ENCODE data around the gene SND1.
A peak's percentile ranks its signal among the peaks of the same experiment; 100 is the strongest.

The SND1 gene

GRCh38 chr7:127771707-127772106 lies 119.7 kb downstream of the SND1 start:
- no peak overlapping the region for H3K9ac ChIP-seq (ENCODE audit: low read depth, low read length)
- H3K36me3 ChIP-seq (ENCODE audit: insufficient read depth, low read length) = no peaks in the 10 kb centered on the region
- no peak overlapping the region for H3K4me3 ChIP-seq (ENCODE audit: low read length)
- no peaks in the 10 kb centered on the region for H3K27me3 ChIP-seq (ENCODE audit: control insufficient read depth, insufficient read depth, low read length)
- H3K9me3 ChIP-seq (replicated peaks; ENCODE audit: low read length) = no peaks in the 10 kb centered on the region
- H3K4me1 ChIP-seq (ENCODE audit: control insufficient read depth, insufficient read depth, low read length) = peaks cover 64% of the 10 kb centered on the region
- H3K4me2 ChIP-seq (ENCODE audit: low read length) = no peak overlapping the region

- H3K4me3 ChIP-seq (ENCODE audit: low read length) = no peak overlapping the region
- H3K27me3 ChIP-seq (ENCODE audit: control insufficient read depth, insufficient read depth, low read length) = no peaks in the 10 kb centered on the region
- no peak overlapping the region for H3K9ac ChIP-seq (ENCODE audit: low read depth, low read length)
- H3K4me1 ChIP-seq (ENCODE audit: control insufficient read depth, insufficient read depth, low read length) = peaks cover 30% of the 10 kb centered on the region
- H3K4me2 ChIP-seq (ENCODE audit: low read length) = peak overlapping the region; percentile 27
- no peaks in the 10 kb centered on the region for H3K9me3 ChIP-seq (replicated peaks; ENCODE audit: low read length)
- no peaks in the 10 kb centered on the region for H3K36me3 ChIP-seq (ENCODE audit: insufficient read depth, low read length)
These were observed 124.9 kb downstream of the SND1 start for GRCh38 chr7:127776776-127777386.

- Histone ChIP-seq H3K27me3 (ENCODE audit: control insufficient read depth, insufficient read depth, low read length) (no peaks in the 10 kb centered on the region), H3K9ac (ENCODE audit: low read depth, low read length) (no peak overlapping the region), H3K9me3 (replicated peaks; ENCODE audit: low read length) (no peaks in the 10 kb centered on the region), H3K36me3 (ENCODE audit: insufficient read depth, low read length) (no peaks in the 10 kb centered on the region), H3K4me2 (ENCODE audit: low read length) (no peak overlapping the region), H3K4me1 (ENCODE audit: control insufficient read depth, insufficient read depth, low read length) (peaks cover 38% of the 10 kb centered on the region), H3K4me3 (ENCODE audit: low read length) (no peak overlapping the region)
These were observed 128.5 kb downstream of the SND1 start for GRCh38 chr7:127780489-127780888.

GRCh38 chr7:127781081-127781480 lies 129.1 kb downstream of the SND1 start:
- Histone ChIP-seq H3K4me3 (ENCODE audit: low read length) (no peak overlapping the region), H3K4me2 (ENCODE audit: low read length) (no peak overlapping the region), H3K4me1 (ENCODE audit: control insufficient read depth, insufficient read depth, low read length) (peaks cover 38% of the 10 kb centered on the region), H3K36me3 (ENCODE audit: insufficient read depth, low read length) (no peaks in the 10 kb centered on the region), H3K9me3 (replicated peaks; ENCODE audit: low read length) (no peaks in the 10 kb centered on the region), H3K27me3 (ENCODE audit: control insufficient read depth, insufficient read depth, low read length) (no peaks in the 10 kb centered on the region), H3K9ac (ENCODE audit: low read depth, low read length) (no peak overlapping the region)

GRCh38 chr7:127782075-127782474 lies 130.1 kb downstream of the SND1 start:
- no peaks in the 10 kb centered on the region for H3K27me3 ChIP-seq (ENCODE audit: control insufficient read depth, insufficient read depth, low read length)
- H3K4me2 ChIP-seq (ENCODE audit: low read length) = no peak overlapping the region
- H3K4me3 ChIP-seq (ENCODE audit: low read length) = no peak overlapping the region
- no peaks in the 10 kb centered on the region for H3K36me3 ChIP-seq (ENCODE audit: insufficient read depth, low read length)
- no peak overlapping the region for H3K9ac ChIP-seq (ENCODE audit: low read depth, low read length)
- H3K4me1 ChIP-seq (ENCODE audit: control insufficient read depth, insufficient read depth, low read length) = peaks cover 33% of the 10 kb centered on the region
- no peaks in the 10 kb centered on the region for H3K9me3 ChIP-seq (replicated peaks; ENCODE audit: low read length)

- no peak overlapping the region for H3K4me3 ChIP-seq (ENCODE audit: low read length)
- no peaks in the 10 kb centered on the region for H3K27me3 ChIP-seq (ENCODE audit: control insufficient read depth, insufficient read depth, low read length)
- H3K4me1 ChIP-seq (ENCODE audit: control insufficient read depth, insufficient read depth, low read length) = peaks cover 32% of the 10 kb centered on the region
- no peak overlapping the region for H3K4me2 ChIP-seq (ENCODE audit: low read length)
- no peaks in the 10 kb centered on the region for H3K36me3 ChIP-seq (ENCODE audit: insufficient read depth, low read length)
- no peaks in the 10 kb centered on the region for H3K9me3 ChIP-seq (replicated peaks; ENCODE audit: low read length)
- no peak overlapping the region for H3K9ac ChIP-seq (ENCODE audit: low read depth, low read length)
These were observed 130.9 kb downstream of the SND1 start for GRCh38 chr7:127782654-127783559.

GRCh38 chr7:127786184-127786583 lies 134.2 kb downstream of the SND1 start:
- H3K27me3 ChIP-seq (ENCODE audit: control insufficient read depth, insufficient read depth, low read length) = no peaks in the 10 kb centered on the region
- H3K4me3 ChIP-seq (ENCODE audit: low read length) = no peak overlapping the region
- peaks cover 36% of the 10 kb centered on the region for H3K4me1 ChIP-seq (ENCODE audit: control insufficient read depth, insufficient read depth, low read length)
- H3K9ac ChIP-seq (ENCODE audit: low read depth, low read length) = no peak overlapping the region
- no peak overlapping the region for H3K4me2 ChIP-seq (ENCODE audit: low read length)
- H3K9me3 ChIP-seq (replicated peaks; ENCODE audit: low read length) = no peaks in the 10 kb centered on the region
- no peaks in the 10 kb centered on the region for H3K36me3 ChIP-seq (ENCODE audit: insufficient read depth, low read length)

- Histone ChIP-seq H3K4me2 (ENCODE audit: low read length) (no peak overlapping the region), H3K4me3 (ENCODE audit: low read length) (no peak overlapping the region), H3K4me1 (ENCODE audit: control insufficient read depth, insufficient read depth, low read length) (peaks cover 39% of the 10 kb centered on the region), H3K36me3 (ENCODE audit: insufficient read depth, low read length) (no peaks in the 10 kb centered on the region), H3K27me3 (ENCODE audit: control insufficient read depth, insufficient read depth, low read length) (no peaks in the 10 kb centered on the region), H3K9ac (ENCODE audit: low read depth, low read length) (no peak overlapping the region), H3K9me3 (replicated peaks; ENCODE audit: low read length) (no peaks in the 10 kb centered on the region)
These were observed 137.0 kb downstream of the SND1 start for GRCh38 chr7:127789031-127789430.

- Histone ChIP-seq H3K4me1 (ENCODE audit: control insufficient read depth, insufficient read depth, low read length) (peaks cover 30% of the 10 kb centered on the region), H3K9ac (ENCODE audit: low read depth, low read length) (no peak overlapping the region)
These were observed 139.6 kb downstream of the SND1 start for GRCh38 chr7:127791446-127792189.

GRCh38 chr7:127792528-127793342 lies 140.7 kb downstream of the SND1 start:
- H3K9me3 ChIP-seq (replicated peaks; ENCODE audit: low read length) = no peaks in the 10 kb centered on the region
- peaks cover 24% of the 10 kb centered on the region for H3K4me1 ChIP-seq (ENCODE audit: control insufficient read depth, insufficient read depth, low read length)
- H3K4me3 ChIP-seq (ENCODE audit: low read length) = no peak overlapping the region
- no peak overlapping the region for H3K4me2 ChIP-seq (ENCODE audit: low read length)
- H3K27me3 ChIP-seq (ENCODE audit: control insufficient read depth, insufficient read depth, low read length) = no peaks in the 10 kb centered on the region
- no peak overlapping the region for H3K9ac ChIP-seq (ENCODE audit: low read depth, low read length)
- no peaks in the 10 kb centered on the region for H3K36me3 ChIP-seq (ENCODE audit: insufficient read depth, low read length)

More at GRCh38 chr7:127791446-127792189, 139.6 kb downstream of the SND1 start:
- Histone ChIP-seq H3K4me3 (ENCODE audit: low read length) (no peak overlapping the region), H3K36me3 (ENCODE audit: insufficient read depth, low read length) (no peaks in the 10 kb centered on the region), H3K4me2 (ENCODE audit: low read length) (peak overlapping the region; percentile 9), H3K9me3 (replicated peaks; ENCODE audit: low read length) (no peaks in the 10 kb centered on the region), H3K27me3 (ENCODE audit: control insufficient read depth, insufficient read depth, low read length) (no peaks in the 10 kb centered on the region)

GRCh38 chr7:127793582-127793981 lies 141.6 kb downstream of the SND1 start:
- Histone ChIP-seq H3K27me3 (ENCODE audit: control insufficient read depth, insufficient read depth, low read length) (no peaks in the 10 kb centered on the region), H3K4me3 (ENCODE audit: low read length) (no peak overlapping the region), H3K4me1 (ENCODE audit: control insufficient read depth, insufficient read depth, low read length) (peaks cover 23% of the 10 kb centered on the region), H3K9ac (ENCODE audit: low read depth, low read length) (no peak overlapping the region), H3K4me2 (ENCODE audit: low read length) (no peak overlapping the region), H3K9me3 (replicated peaks; ENCODE audit: low read length) (no peaks in the 10 kb centered on the region), H3K36me3 (ENCODE audit: insufficient read depth, low read length) (no peaks in the 10 kb centered on the region)
